ENCODE data around the gene EGFL7. TPM values are rescaled to one million over a fixed set of nuclear protein-coding genes. Genes with fewer than 3 reads are reported as not detected.
A peak's percentile ranks its signal among the peaks of the same experiment; 100 is the strongest.

Gene EGFL7
- polyA plus RNA-seq, 1 experiment = 3.9 TPM

DNA sequence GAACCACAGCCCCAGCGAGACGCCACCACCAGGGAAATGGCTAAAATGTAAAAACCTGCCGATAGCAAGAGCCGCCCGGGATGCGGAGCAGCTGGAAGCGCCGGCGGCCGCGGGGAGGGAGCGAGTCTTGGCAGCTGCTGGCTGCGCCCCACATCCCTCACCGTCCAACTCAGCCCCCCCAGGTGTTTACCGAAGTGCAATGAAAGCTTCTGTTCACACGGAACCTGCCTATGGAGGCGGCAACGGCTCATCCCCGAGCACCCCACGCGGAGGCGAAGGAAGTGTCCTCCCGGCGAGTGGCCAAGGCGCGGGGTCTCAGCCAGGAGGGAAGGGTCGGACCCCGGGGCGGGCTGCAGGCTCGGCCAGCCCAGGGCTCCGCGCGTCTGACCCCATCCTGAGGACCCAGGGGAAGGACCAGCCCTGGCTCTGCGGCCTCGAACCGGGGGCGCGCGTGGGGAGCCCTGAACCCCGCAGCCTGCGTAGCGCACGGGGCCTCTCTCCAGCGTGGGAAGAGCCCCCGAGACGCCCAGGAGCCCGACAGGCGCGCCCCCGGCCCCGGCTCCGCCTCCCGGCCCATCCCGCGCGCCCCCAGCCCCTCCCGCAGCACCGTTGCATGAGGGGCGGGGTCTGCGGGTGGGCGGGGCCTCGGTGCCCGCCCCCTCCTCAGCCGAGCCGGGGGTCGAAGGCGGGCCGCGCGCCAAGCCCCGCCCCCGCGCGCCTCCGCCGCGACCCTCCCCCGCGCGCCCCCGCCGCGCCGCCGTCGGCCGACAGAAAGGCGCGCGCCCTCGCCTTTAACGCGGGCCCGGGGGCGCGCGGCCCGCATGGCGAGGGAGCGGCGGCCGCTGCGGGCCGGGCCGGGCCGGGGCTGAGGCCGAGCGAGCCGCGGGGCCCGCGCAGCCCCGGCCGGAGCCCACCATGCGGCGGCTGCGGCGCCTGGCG, 49.3 kb downstream of the EGFL7 start, which contains the start of gene DIPK1B:
Gene DIPK1B, plus strand, starts transcription at position 822 of the 939 bp plus-strand sequence. Its CDS starts 94 bp downstream, at position 916.
- DNase-seq (ENCODE audit: low read depth, low spot score) = no peak

DNA sequence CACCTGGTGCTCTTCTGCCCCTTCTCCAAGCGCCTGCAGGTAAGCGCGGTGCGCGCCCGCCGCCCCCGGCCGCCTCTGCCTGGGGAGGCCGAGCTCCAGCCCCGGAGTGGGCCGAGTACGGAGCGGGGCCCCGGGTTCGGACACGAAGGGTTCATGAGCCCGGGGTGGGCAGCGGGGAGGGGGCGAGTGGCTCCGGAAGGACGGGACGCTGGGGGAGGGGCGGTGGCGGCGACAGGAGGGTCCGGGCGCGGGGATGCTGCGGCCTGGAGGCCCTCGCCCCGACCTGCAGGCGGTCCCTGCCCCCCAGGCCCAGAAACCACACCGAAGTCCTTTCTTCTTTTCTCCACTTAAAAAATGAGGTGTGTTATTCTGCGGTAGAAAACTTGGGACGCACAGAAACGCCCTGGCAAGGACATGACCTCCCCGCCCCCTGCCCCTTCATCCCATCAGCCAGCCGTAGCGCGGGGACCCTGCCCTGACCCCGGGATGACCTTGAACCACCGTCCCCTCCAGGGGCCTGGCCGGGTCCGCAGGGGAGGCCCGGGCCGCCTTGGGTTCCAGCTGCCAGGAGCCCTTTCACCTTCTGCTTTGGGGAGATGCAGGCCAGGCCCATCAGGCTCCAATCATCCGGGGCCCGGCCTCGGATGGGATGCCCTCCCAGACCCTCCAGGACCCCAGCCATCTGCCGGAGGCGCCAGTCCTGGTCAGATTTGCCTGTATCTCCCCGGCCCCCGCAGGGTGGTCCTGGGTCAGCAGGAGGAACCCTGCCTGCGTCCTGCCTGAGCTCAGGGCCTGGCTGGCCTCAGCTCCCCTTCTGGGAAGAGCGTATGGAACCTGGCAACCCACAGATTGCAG, 50.2 kb downstream of the EGFL7 start:
- ChIA-PET CTCF (no interaction called here), POLR2A (interaction anchor here (1.1 to 2.1 kb wide), 2 partner anchors 14 to 15 kb away, joined by 3 to 14 read pairs; no protein-coding TSS in a partner anchor)
- peak overlapping the region; percentile 44 for H3K4me3 ChIP-seq (ENCODE audit: low read depth, low read length)

More for the DNA sequence above, 49.3 kb downstream of the EGFL7 start, which contains the start of gene DIPK1B:
- TF ChIP-seq, protein P1, sequence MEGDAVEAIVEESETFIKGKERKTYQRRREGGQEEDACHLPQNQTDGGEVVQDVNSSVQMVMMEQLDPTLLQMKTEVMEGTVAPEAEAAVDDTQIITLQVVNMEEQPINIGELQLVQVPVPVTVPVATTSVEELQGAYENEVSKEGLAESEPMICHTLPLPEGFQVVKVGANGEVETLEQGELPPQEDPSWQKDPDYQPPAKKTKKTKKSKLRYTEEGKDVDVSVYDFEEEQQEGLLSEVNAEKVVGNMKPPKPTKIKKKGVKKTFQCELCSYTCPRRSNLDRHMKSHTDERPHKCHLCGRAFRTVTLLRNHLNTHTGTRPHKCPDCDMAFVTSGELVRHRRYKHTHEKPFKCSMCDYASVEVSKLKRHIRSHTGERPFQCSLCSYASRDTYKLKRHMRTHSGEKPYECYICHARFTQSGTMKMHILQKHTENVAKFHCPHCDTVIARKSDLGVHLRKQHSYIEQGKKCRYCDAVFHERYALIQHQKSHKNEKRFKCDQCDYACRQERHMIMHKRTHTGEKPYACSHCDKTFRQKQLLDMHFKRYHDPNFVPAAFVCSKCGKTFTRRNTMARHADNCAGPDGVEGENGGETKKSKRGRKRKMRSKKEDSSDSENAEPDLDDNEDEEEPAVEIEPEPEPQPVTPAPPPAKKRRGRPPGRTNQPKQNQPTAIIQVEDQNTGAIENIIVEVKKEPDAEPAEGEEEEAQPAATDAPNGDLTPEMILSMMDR (IDR thresholded peaks at IDR 0.05; ENCODE audit: low read depth, low read length) = no peak
- ChIA-PET POLR2A (no interaction called here), CTCF (no interaction called here)
- Histone ChIP-seq H3K27ac (ENCODE audit: low read depth, low read length) (no peak within 1 kb of the TSS), H3K27me3 (ENCODE audit: control insufficient read depth, insufficient read depth, low read length) (peaks cover 16% of the 10 kb centered on the region), H3K4me3 (ENCODE audit: low read depth, low read length) (peak within 1 kb of the TSS; percentile 44), H3K9me3 (ENCODE audit: control insufficient read depth, insufficient read depth, low read length) (no peaks in the 10 kb centered on the region; the same call in 1 of the 2 replicates)

DNA sequence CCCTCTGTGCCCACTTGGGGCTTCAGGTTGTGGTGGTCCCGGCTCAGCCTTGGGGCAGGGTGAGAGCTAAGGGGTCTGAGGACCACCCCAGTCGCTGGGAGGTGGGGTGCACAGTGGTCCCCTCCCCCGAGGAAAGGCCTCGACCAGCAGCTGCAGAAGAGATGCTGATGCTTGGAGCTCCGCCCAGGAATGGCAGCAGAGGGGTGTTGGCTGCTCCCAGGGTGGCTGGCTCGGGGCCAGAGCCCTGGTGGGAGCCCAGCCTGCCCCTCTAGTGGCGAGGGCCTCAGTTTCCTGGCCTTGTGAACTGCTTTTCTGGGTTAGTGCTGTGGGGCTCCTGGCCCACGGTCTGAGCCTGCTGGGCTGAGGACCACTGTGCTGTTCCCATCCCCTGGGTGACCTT, 50.8 kb downstream of the EGFL7 start:
- no peak for DNase-seq (ENCODE audit: low read depth, low spot score)
- no peaks in the 10 kb centered on the region; the same call in 1 of the 2 replicates for H3K9me3 ChIP-seq (ENCODE audit: control insufficient read depth, insufficient read depth, low read length)
- TF ChIP-seq, protein P1 (IDR thresholded peaks at IDR 0.05; ENCODE audit: low read depth, low read length) = no peak
- no peak overlapping the region for H3K4me3 ChIP-seq (ENCODE audit: low read depth, low read length)
- ChIA-PET CTCF (no interaction called here), POLR2A (interaction anchor here (1.1 to 2.1 kb wide), 2 partner anchors 13 to 15 kb away, joined by 3 to 14 read pairs; no protein-coding TSS in a partner anchor)
- peaks cover 16% of the 10 kb centered on the region for H3K27me3 ChIP-seq (ENCODE audit: control insufficient read depth, insufficient read depth, low read length)
- H3K27ac ChIP-seq (ENCODE audit: low read depth, low read length) = no peak overlapping the region

More for the DNA sequence above, 50.2 kb downstream of the EGFL7 start:
- Histone ChIP-seq H3K9me3 (ENCODE audit: control insufficient read depth, insufficient read depth, low read length) (no peaks in the 10 kb centered on the region; the same call in 1 of the 2 replicates), H3K27me3 (ENCODE audit: control insufficient read depth, insufficient read depth, low read length) (peaks cover 16% of the 10 kb centered on the region), H3K27ac (ENCODE audit: low read depth, low read length) (no peak overlapping the region)
- TF ChIP-seq, protein P1 (IDR thresholded peaks at IDR 0.05; ENCODE audit: low read depth, low read length) = no peak
- DNase-seq (ENCODE audit: low read depth, low spot score) = no peak

DNA sequence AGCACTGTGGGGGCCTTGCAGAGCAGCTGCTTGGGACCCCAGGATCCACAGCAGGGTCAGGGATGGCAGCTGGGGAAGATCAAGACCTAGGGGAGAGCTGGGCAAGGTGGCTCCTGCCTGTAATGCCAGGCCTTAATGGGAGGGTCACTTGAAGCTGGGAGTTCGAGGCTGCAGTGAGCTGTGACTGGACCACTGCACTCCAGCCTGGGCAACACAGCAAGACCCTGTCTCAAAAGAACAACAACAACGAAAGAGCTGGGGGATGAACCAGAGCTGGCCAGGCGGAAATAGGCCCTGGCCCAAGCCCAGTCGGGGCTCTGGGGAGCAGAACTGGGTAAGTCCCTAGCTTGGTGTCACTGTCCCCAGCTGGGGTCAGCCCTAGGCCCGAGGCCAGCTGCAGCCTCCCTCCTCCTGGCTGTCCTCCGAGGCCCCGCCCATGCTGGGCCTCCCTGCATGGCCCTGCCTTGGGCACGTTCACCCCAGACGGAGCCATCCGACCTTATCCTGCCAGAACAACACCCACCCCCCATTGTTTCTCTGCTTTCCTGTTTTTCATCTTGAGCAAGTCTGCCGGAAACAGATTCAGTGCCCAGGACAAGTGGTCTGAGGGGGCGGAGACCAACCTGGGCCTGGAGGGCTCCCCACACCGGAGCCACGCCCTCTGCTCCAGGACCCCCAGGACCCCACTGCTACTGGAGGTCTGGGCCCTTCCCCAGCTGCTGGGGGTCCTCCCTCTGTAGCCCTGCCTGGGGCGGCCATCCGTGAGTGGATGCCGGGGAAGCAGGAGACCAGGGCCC, 51.6 kb downstream of the EGFL7 start:
- TF ChIP-seq, protein P1 (IDR thresholded peaks at IDR 0.05; ENCODE audit: low read depth, low read length) = no peak
- H3K4me3 ChIP-seq (ENCODE audit: low read depth, low read length) = no peak overlapping the region
- CTCF ChIA-PET = no interaction called here
- H3K27me3 ChIP-seq (ENCODE audit: control insufficient read depth, insufficient read depth, low read length) = peaks cover 16% of the 10 kb centered on the region
- H3K9me3 ChIP-seq (ENCODE audit: control insufficient read depth, insufficient read depth, low read length) = no peaks in the 10 kb centered on the region; the same call in 1 of the 2 replicates
- no peak for DNase-seq (ENCODE audit: low read depth, low spot score)
- POLR2A ChIA-PET = interaction anchor here (1.1 to 2.1 kb wide), 2 partner anchors 12 to 14 kb away, joined by 3 to 14 read pairs; no protein-coding TSS in a partner anchor
- no peak overlapping the region for H3K27ac ChIP-seq (ENCODE audit: low read depth, low read length)
